ENCODE measurements around the gene PIRT.

The PIRT gene

DNA sequence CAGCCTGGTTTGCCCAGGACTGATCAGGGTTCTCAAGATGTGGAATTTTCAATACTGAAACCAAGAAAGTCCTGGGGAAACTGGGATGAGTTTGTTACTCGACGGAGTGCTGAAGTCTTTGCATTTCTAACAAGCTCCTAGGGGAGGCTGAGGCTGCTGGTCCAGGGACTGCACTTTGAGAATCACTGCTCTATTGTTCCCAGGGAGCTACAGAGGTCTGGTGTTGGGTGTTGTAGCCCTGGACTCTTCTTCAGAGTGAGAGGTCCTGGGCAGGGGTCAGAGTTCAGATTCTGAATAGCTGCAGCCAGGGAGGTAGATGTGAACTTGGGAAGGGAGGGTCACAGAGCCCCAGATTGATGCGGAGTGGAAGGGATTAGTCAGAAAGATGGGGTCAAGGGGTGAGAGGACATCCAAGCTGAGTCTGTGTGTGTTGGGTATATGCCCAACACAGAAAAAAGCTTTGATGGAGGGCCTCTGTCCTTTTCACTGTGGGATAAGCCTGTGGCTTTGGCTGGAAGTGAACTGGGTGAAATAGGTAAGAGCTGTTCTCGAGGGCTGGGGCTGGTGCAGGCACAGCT is 48.1 kb downstream of the PIRT start:
- DNase-seq (ENCODE audit: low read depth), result no peak

- DNase-seq (ENCODE audit: low read depth), result no peak
Measured at GRCh38 chr17:10787306-10788045, 50.4 kb downstream of the PIRT start.

DNA sequence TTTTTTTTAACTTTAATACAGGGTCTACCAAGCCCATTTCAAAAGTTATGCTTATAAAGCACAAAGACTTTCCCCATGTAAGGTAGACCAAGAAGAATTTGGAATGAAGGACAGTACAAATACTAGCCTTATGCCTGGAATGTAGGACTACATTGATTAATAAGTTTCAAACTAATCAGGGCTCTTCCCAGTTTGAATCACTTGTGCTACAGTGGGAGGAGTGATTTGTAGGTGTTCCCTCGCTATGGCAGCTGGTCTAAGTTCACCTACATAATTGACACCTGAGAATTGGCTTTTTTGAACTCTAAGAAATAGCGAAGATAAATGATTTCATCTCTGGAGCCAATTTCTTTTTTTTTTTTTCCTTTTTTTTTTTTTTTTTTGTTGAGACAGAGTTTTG is 52.6 kb downstream of the PIRT start:
- DNase-seq (ENCODE audit: low read depth), result no peak

- no peak for DNase-seq (ENCODE audit: low read depth)
Measured at GRCh38 chr17:10779609-10780008, 58.3 kb downstream of the PIRT start.

DNA sequence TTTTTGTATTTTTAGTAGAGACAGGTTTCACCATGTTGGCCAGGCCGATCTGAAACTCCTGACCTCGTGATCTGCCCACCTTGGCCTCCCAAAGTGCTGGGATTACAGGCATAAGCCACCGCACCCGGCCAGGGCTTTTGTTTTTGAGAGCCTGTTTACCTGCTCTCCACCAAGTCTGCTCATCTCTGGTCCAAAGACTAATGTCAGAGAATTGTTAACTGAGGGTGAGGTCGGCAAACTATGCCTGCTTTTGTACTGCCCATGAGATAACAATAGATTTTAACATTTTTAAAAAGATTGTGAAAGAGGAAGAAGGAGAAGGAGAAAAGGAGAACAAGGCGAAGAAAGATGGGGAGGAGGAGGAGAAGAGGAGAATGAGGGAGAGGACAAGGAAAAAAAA is 60.0 kb downstream of the PIRT start:
- DNase-seq (ENCODE audit: low read depth), result no peak

DNA sequence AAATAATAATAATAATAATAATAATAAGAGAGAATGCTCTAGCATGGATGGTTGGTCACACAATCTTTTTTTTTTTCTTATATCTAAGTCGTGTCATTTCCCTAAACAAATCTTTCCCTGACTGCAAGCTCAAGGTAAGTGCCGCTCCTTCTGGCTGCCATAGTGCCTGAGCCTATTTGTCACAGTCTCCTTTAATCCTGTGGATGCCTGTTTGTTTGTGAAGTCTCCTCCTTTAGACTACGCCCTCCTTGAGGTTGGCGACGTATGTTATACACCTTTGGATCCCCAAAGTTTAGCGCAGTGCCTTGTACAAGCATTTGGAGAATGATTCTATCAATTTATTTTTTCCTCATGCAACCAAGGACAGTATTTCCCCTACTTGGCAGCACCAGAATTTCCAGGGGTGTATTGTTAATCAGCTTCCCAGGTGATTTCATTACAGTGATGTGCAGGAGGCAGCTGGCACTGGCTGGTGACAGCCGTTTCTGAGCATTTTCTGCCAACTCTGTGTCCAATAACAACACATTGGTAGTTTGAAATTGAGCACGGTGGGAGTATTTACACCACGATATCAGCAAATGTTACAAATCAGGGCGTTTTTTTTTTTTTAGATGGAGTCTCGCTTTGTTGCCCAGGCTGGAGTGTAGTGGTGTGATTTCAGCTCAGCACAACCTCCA is 60.6 kb downstream of the PIRT start:
- no peak for DNase-seq (ENCODE audit: low read depth)

DNA sequence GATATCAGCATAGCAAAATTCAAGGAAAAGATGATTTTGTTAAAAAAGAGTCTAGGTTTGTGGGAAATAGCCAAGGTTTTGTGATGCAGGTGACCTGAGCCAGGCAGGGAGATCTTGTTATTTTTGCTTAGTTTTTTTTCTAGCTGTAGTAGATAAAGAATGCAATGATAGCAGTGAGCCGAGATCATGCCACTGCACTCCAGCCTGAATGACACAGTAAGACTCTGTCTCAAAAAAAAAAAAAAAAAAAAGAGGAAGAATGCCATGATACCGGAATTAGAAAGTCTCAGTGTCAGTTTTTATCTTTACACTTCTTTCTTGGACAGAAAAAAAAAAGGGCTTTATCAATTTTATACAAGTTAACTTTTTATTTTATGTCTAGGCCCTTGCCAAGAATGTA is 61.5 kb downstream of the PIRT start:
- no peak for DNase-seq (ENCODE audit: low read depth)

DNA sequence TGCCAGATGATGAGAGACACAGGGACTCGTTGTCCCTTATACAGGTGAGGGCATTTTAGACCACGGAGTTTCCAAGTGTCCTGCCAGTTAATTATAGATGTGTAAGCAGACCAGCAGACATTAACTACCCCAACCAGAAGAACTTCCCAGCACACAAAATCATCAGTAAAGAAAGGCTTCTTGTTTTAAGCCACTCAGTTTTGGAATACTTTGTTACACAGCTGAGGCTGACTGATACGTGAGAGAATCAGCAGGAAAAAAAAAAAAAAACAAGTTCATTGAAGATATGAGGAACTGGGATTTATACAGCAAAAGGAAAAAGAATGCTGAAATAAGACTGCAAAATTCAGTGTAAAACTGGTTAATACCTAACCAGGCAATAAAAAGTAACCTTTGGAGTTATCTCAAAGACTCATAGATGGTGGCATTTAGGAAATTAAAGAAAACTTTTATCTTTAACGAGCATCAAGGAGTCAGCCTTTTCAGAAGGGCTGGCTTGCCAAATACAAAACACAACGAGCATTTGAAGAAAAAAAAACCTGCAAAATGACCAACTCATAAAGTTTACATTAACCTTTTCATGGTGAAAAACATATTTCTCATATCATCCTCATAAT is 62.0 kb downstream of the PIRT start:
- no peak for DNase-seq (ENCODE audit: low read depth)

- no peak for DNase-seq (ENCODE audit: low read depth)
Measured at GRCh38 chr17:10775058-10775457, 62.8 kb downstream of the PIRT start.

DNA sequence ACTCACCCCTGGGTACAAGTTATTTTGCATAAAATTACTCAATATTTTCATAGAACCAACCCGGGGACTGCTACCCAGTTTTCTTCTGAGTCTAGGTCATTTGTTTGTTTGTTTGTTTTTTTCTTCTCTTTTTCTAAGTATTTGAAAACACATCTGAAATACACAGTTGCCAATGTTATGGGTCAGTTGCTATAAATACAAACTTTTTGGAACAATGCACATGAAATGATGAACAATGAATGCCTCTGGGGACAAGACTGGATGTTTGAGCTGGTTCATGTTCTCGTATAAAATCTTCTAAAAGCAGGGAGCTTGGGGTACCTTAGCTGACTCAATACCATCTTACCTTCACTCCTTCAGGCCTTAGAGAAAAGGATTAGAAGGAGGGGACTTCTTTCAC is 64.5 kb downstream of the PIRT start:
- no peak for DNase-seq (ENCODE audit: low read depth)
